SH-SY5Y (cell line): ENCODE measurements around the gene SETMAR.

Experiments
- GATA2 ChIP-seq: IDR thresholded peaks from 2 replicates; pipeline ENCODE4 v1.6.1; 2011; ENCODE audit warnings: mild to moderate bottlenecking, low read depth, low read length
- GATA3 ChIP-seq: IDR thresholded peaks from 2 replicates; pipeline ENCODE4 v1.6.1; 2011; ENCODE audit warnings: low read depth, mild to moderate bottlenecking, low read length, moderate library complexity

DNA sequence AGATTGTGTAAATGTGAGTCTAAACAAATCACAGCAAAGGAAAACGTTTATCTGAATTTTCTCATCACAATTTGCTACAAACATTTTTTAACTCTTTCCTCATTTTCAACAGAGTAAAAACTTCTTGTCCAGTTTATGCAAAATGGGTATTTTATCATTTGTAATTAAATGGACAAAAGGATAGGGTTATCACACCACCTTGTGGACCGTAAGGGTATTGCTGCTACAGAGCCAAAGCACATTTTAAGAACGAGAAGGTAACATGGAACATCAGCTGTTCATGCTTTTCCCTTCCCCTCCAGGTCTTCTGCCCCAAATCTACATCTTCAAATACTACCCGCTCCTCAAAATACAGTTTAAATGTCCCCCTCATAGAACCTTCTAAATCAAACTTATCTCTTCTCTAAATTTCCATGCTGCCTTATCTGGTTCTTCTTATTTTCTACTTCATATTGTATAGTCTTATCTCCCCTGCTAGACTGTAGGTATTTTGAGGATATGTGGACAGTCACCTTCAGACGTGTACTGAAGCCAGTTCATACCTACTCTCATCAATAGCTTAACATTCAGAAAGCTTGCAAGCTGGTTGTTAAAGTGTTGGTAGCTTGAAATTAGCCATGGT, 12.8 kb upstream of the SETMAR start:
- TF ChIP-seq GATA2 = no peak
- TF ChIP-seq GATA3 = no peak
